Uterus (tissue), 4 donors: ENCODE measurements around the gene BEND6. TPM values are rescaled to one million over a fixed set of nuclear protein-coding genes. Genes with fewer than 3 reads are reported as not detected.

Source experiments
- DNase-seq, 2 donors: peaks; one replicate each; pipeline ENCODE4 v3.0.0-alpha.2; 2019 to 2020
- H3K27ac ChIP-seq, 2 donors: fragments of 200-600 bp; sonication (generic); 1 replicate in 1 of 2; 2 replicates in 1 of 2; pipeline ENCODE4 v1.5.1; 2016 to 2018
- H3K27me3 ChIP-seq, 2 donors: fragments of 200-600 bp; sonication (generic); one replicate each; pipeline ENCODE4 v1.5.1; 2018 to 2019; ENCODE audit warnings: control low read depth in 1 of 2
- H3K36me3 ChIP-seq, 2 donors: fragments of 200-600 bp; sonication (generic); one replicate each; pipeline ENCODE4 v1.5.1; 2019; ENCODE audit warnings: control low read depth in 1 of 2
- H3K4me1 ChIP-seq, 2 donors: fragments of 200-600 bp; sonication (generic); one replicate each; pipeline ENCODE4 v1.5.1; 2018 to 2019; ENCODE audit warnings: control low read depth in 1 of 2
- H3K4me3 ChIP-seq, 2 donors: fragments of 200-600 bp; sonication (generic); 1 replicate in 1 of 2; 2 replicates in 1 of 2; pipeline ENCODE4 v1.5.1; 2018 to 2019; ENCODE audit warnings: mild to moderate bottlenecking in 1 of 2
- H3K9me3 ChIP-seq, 2 donors: fragments of 200-600 bp; sonication (generic); one replicate each; pipeline ENCODE4 v1.5.1; 2019; ENCODE audit warnings: control low read depth in 1 of 2
- POLR2A ChIP-seq, 2 donors: fragments of 450-650 bp; IDR thresholded peaks; one replicate each; pipeline ENCODE4 v1.6.1; 2016; ENCODE audit warnings: antibody characterized with exemption in 2 of 2, mild to moderate bottlenecking in 1 of 2, moderate library complexity in 1 of 2
- intact Hi-C: fragments of 100-400 bp; cut with DNase I; formaldehyde crosslinking; loops from one replicate; pipeline ENCODE4 v1.15.1; 2023; ENCODE audit warnings: low total_unique reads
- total RNA-seq, 4 donors: library from RNA; depleted of rRNA in 3 of 4; stranded (reverse); fragments of >200 nt in 3 of 4; gene quantifications; one replicate each; pipeline versions ENCODE4 v1.1.0 to v1.2.4, GENCODE V29; 2014 to 2023
- TF ChIP-seq, protein P1 (sequence below), 4 experiments: fragments of 200-600 bp in 2 of 4; fragments of 450-650 bp in 2 of 4; sonication (generic) in 2 of 4; IDR thresholded peaks; one replicate each; pipeline ENCODE4 v1.5.1; 2016 to 2019; ENCODE audit warnings: antibody characterized with exemption in 4 of 4, mild to moderate bottlenecking in 2 of 4, moderate library complexity in 1 of 4
- donor health status: DM: yes; HTN: yes; CAD: no.

BEND6 gene
- total RNA-seq, 4 donors from 2014 or later = 3.8 to 10.2 (median 4.5) TPM

DNA sequence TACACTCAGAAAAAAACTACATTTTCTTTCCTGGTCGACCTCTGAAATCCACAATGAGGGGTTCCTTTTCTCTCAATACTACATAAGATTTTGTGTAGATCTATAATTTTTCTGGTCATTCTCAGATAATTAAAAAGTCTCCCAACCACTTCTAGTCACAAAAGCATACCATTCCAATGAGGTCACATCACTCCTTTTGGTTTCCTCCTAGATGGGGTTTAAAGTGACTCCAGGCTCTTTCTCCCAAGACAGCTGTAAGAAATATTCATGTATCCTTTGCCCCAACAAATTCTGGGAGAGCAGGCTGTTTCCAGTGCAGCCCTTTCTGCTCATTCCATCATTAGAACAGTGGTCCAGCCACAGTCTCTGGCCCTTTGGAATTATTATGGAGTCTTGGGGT, 43.1 kb upstream of the BEND6 start:
- H3K4me3 ChIP-seq = no peak overlapping the region
- no peaks in the 10 kb centered on the region for H3K9me3 ChIP-seq
- H3K27me3 ChIP-seq = no peaks in the 10 kb centered on the region
- H3K36me3 ChIP-seq = no peaks in the 10 kb centered on the region
- H3K27ac ChIP-seq = no peak overlapping the region
- TF ChIP-seq, protein P1, sequence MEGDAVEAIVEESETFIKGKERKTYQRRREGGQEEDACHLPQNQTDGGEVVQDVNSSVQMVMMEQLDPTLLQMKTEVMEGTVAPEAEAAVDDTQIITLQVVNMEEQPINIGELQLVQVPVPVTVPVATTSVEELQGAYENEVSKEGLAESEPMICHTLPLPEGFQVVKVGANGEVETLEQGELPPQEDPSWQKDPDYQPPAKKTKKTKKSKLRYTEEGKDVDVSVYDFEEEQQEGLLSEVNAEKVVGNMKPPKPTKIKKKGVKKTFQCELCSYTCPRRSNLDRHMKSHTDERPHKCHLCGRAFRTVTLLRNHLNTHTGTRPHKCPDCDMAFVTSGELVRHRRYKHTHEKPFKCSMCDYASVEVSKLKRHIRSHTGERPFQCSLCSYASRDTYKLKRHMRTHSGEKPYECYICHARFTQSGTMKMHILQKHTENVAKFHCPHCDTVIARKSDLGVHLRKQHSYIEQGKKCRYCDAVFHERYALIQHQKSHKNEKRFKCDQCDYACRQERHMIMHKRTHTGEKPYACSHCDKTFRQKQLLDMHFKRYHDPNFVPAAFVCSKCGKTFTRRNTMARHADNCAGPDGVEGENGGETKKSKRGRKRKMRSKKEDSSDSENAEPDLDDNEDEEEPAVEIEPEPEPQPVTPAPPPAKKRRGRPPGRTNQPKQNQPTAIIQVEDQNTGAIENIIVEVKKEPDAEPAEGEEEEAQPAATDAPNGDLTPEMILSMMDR (IDR thresholded peaks at IDR 0.05) = no peak
- TF ChIP-seq POLR2A (IDR thresholded peaks at IDR 0.05) = no peak
- no peaks in the 10 kb centered on the region for H3K4me1 ChIP-seq
- no peak for DNase-seq
- intact Hi-C loops = no loop called here

DNA sequence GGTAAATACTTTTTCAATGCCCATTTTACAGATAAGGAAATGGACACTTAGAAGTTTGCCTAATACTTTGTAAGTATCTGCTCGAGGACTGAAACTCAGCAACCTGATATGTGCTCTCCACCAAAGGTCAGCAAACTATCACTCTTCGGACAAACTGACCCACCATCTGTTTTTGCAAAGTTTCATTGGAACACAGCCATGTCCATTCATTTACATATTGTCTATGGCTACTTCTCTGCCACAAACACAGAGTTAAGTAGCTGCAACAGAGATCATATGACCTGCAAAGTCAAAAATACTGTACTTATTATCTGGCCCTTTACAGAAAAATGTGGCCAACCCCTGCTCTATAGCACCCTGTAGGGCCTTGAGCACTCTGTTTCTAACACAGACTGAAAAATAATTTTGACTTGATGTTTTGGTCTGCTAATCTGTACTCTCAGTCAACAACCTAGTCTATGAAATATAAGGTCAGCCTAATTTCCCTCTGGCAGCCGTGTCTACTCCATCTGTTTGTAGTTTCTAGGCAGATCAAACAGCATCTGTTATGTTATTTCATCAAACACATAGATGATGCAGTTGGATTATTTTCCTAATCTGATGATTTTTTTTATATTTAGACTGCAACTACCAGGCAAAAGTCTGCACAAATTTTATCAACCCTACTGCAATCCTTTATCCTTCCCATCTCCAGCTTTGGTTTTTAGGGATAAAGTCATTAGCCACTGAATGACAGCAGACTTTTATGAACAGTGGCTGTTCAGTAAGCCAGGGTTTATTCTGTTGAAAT, 41.4 kb upstream of the BEND6 start:
- no peak for TF ChIP-seq POLR2A (IDR thresholded peaks at IDR 0.05)
- TF ChIP-seq, protein P1 (IDR thresholded peaks at IDR 0.05) = no peak
- no peaks in the 10 kb centered on the region for H3K4me1 ChIP-seq
- H3K27ac ChIP-seq = no peak overlapping the region
- DNase-seq = no peak
- H3K36me3 ChIP-seq = no peaks in the 10 kb centered on the region
- no peak overlapping the region for H3K4me3 ChIP-seq
- no peaks in the 10 kb centered on the region for H3K27me3 ChIP-seq
- intact Hi-C loops = no loop called here
- H3K9me3 ChIP-seq = no peaks in the 10 kb centered on the region

DNA sequence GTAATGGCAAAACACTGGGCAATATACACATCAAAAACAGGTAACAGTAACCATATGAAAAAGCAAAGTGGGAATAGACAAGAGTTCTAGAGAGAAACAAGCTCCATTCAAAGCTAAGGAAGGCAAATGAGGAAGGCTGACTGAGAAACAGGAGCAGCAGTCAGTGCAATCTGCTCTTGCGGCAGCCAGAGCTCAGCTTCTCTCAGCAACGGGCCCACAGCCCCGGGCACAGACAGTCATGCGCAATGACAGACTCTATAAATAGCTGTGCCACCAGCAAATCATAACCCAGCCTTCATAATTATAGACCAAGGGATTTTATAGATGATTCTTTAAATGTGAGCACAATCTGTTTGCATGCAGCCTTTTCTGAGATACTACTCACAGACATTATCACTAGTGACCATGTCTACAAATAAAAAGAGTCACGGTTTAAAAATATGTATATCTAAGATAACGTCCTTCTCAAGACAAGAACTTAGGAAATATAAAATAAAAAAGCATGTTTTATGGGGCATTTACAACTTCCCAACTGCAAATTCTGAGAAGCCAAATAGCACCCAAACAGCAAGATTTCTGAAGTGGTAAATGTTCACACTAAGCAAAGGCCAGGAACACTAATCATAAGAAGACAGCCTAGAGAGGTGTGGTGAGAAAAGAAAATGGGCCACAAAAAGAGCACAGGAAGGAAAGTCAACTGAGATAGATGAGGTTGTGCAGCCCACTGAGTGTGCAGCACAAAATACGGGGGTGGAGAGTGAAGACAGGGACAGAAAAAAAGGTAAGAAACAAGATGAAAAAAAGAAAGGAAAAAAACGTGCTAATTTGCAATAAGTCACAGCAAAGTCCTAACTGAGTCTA, 39.9 kb upstream of the BEND6 start:
- intact Hi-C loops = no loop called here
- Histone ChIP-seq H3K27ac (no peak overlapping the region), H3K4me3 (no peak overlapping the region), H3K36me3 (no peaks in the 10 kb centered on the region), H3K9me3 (no peaks in the 10 kb centered on the region), H3K27me3 (no peaks in the 10 kb centered on the region), H3K4me1 (no peaks in the 10 kb centered on the region)
- no peak for DNase-seq
- no peak for TF ChIP-seq POLR2A (IDR thresholded peaks at IDR 0.05)
- TF ChIP-seq, protein P1 (IDR thresholded peaks at IDR 0.05) = no peak

DNA sequence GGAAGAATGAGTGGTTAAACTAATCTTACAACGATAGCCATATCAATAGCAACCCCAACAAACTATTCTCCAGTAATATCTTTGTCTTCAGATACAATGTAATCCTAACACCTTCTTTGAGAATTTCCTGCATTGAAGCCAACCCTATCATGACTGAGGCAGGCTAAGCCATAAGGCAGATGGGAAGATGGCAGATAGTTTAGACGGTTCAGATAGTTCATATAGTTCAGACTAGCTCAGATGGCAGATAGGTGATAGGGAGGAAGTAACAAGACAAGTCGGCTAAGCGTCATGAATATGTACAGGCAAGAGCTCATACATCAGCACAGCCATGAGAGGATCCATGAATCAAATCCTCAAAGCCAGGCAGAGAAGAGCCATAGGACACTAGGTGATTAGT, 39.1 kb upstream of the BEND6 start:
- no peaks in the 10 kb centered on the region for H3K9me3 ChIP-seq
- no peak overlapping the region for H3K4me3 ChIP-seq
- intact Hi-C loops = no loop called here
- H3K27ac ChIP-seq = no peak overlapping the region
- H3K4me1 ChIP-seq = no peaks in the 10 kb centered on the region
- TF ChIP-seq POLR2A (IDR thresholded peaks at IDR 0.05) = no peak
- TF ChIP-seq, protein P1 (IDR thresholded peaks at IDR 0.05) = no peak
- DNase-seq = no peak
- no peaks in the 10 kb centered on the region for H3K27me3 ChIP-seq
- no peaks in the 10 kb centered on the region for H3K36me3 ChIP-seq
